MCF 10A (cell line): ENCODE measurements around the gene CYBC1. TPM values are rescaled to one million over a fixed set of nuclear protein-coding genes. Genes with fewer than 3 reads are reported as not detected.

Experiments
- BruUV-seq: library from RNA; stranded (reverse); fragments of 400-500 nt; replicated peaks from 2 replicates; lab custom pipeline; 2021; lab: Mats Ljungman, UMichigan
- CTCF ChIA-PET: fragments of 300-600 bp; sonication (Branson Sonifier 250); formaldehyde crosslinking; extraction: SDS; loops from one replicate; lab custom pipeline; 2021; ENCODE audit warnings: antibody characterized with exemption, inconsistent platforms; lab: Yijun Ruan, JAX
- POLR2A ChIA-PET: fragments of 300-600, 350-650 bp; sonication (Branson Sonifier 250); formaldehyde crosslinking; extraction: SDS; loops from one replicate; lab custom pipeline; 2020; ENCODE audit warnings: antibody characterized with exemption, inconsistent platforms; lab: Yijun Ruan, JAX
- DNase-seq: peaks from one replicate; pipeline ENCODE4 v3.0.0-alpha.2; 2018; ENCODE audit not compliant: unreplicated experiment
- H3K27ac Mint-ChIP-seq: one replicate; pipeline ENCODE4 v1.8.0; 2022; ENCODE audit warnings: mild to moderate bottlenecking, low read depth, mixed read lengths; ENCODE audit not compliant: unreplicated experiment
- H3K27me3 Mint-ChIP-seq: one replicate; pipeline ENCODE4 v1.8.0; 2022; ENCODE audit warnings: mixed read lengths; ENCODE audit not compliant: insufficient read depth, unreplicated experiment
- H3K36me3 Mint-ChIP-seq: one replicate; pipeline ENCODE4 v1.8.0; 2022; ENCODE audit warnings: mild to moderate bottlenecking, moderate library complexity, mixed read lengths; ENCODE audit not compliant: insufficient read depth, unreplicated experiment
- H3K4me1 Mint-ChIP-seq: one replicate; pipeline ENCODE4 v1.8.0; 2022; ENCODE audit warnings: mixed read lengths; ENCODE audit not compliant: insufficient read depth, unreplicated experiment
- H3K4me3 Mint-ChIP-seq: one replicate; pipeline ENCODE4 v1.8.0; 2022; ENCODE audit warnings: mild to moderate bottlenecking, moderate library complexity, mixed read lengths; ENCODE audit not compliant: unreplicated experiment
- H3K9me3 Mint-ChIP-seq: one replicate; pipeline ENCODE4 v1.8.0; 2022; ENCODE audit warnings: mixed read lengths; ENCODE audit not compliant: unreplicated experiment
- CTCF ChIP-seq: fragments of 200-600 bp; IDR thresholded peaks from one replicate; pipeline ENCODE4 v1.8.0; 2022; ENCODE audit warnings: antibody characterized with exemption, mild to moderate bottlenecking; ENCODE audit not compliant: unreplicated experiment
- intact Hi-C: fragments of 100-400 bp; cut with micrococcal nuclease; formaldehyde crosslinking; loops from 2 replicates; pipeline ENCODE4 v1.14.1; 2022
- total RNA-seq: library from RNA; stranded (reverse); gene quantifications from 2 replicates; pipeline ENCODE4 v1.2.3, GENCODE V29; 2022

CYBC1 gene
- total RNA-seq, 1 experiment from 2014 or later = 38.0 TPM

GRCh38 chr17:82400830-82401229 is 49.7 kb downstream of the CYBC1 start:
- no peak for DNase-seq
- intact Hi-C loops = no loop called here
- Mint-ChIP-seq H3K36me3 (peaks cover 41% of the 10 kb centered on the region), H3K4me3 (no peak overlapping the region), H3K27me3 (no peaks in the 10 kb centered on the region), H3K4me1 (peaks cover 21% of the 10 kb centered on the region), H3K27ac (no peak overlapping the region), H3K9me3 (no peaks in the 10 kb centered on the region)
- ChIA-PET POLR2A (interaction anchor here (0.6 to 1.6 kb wide), 2 partner anchors 17 to 48 kb away, joined by 3 to 5 read pairs; no protein-coding TSS in a partner anchor), CTCF (no interaction called here)
- no peak for TF ChIP-seq CTCF
- BruUV-seq = no TSS peak

- CTCF ChIA-PET = interaction anchor here (1.1 kb wide), 1 partner anchor 151 kb away, joined by 3 read pairs; no protein-coding TSS in a partner anchor
- BruUV-seq = no TSS peak
These were observed 50.3 kb downstream of the CYBC1 start for GRCh38 chr17:82400206-82400605.

GRCh38 chr17:82399601-82400101 is 50.9 kb downstream of the CYBC1 start:
- intact Hi-C loops = no loop called here
- Mint-ChIP-seq H3K4me1 (peaks cover 21% of the 10 kb centered on the region), H3K9me3 (no peaks in the 10 kb centered on the region), H3K27me3 (no peaks in the 10 kb centered on the region), H3K36me3 (peaks cover 41% of the 10 kb centered on the region), H3K4me3 (no peak overlapping the region), H3K27ac (no peak overlapping the region)
- TF ChIP-seq CTCF = no peak
- POLR2A ChIA-PET = interaction anchor here (0.7 to 1.6 kb wide), 4 partner anchors 16 to 132 kb away, joined by 3 to 5 read pairs (median 4); no protein-coding TSS in a partner anchor
- DNase-seq = no peak
- BruUV-seq = no TSS peak
- CTCF ChIA-PET = interaction anchor here (1.1 kb wide), 1 partner anchor 152 kb away, joined by 3 read pairs; no protein-coding TSS in a partner anchor

More at GRCh38 chr17:82400206-82400605, 50.3 kb downstream of the CYBC1 start:
- Mint-ChIP-seq H3K9me3 (no peaks in the 10 kb centered on the region), H3K4me1 (peaks cover 21% of the 10 kb centered on the region), H3K27me3 (no peaks in the 10 kb centered on the region), H3K4me3 (no peak overlapping the region), H3K27ac (no peak overlapping the region), H3K36me3 (peaks cover 41% of the 10 kb centered on the region)
- intact Hi-C loops = no loop called here
- DNase-seq = no peak
- no peak for TF ChIP-seq CTCF
- POLR2A ChIA-PET = interaction anchor here (0.7 to 1.6 kb wide), 3 partner anchors 16 to 129 kb away, joined by 3 to 5 read pairs (median 3); no protein-coding TSS in a partner anchor

- BruUV-seq = no TSS peak
- intact Hi-C loops = no loop called here
- POLR2A ChIA-PET = interaction anchor here (0.8 kb wide), 1 partner anchor 133 kb away, joined by 5 read pairs; no protein-coding TSS in a partner anchor
- H3K27ac Mint-ChIP-seq = no peak overlapping the region
- H3K27me3 Mint-ChIP-seq = no peaks in the 10 kb centered on the region
- H3K4me1 Mint-ChIP-seq = peaks cover 21% of the 10 kb centered on the region
- no peak for DNase-seq
- H3K36me3 Mint-ChIP-seq = peaks cover 35% of the 10 kb centered on the region
- no peaks in the 10 kb centered on the region for H3K9me3 Mint-ChIP-seq
- CTCF ChIA-PET = interaction anchor here (1.1 kb wide), 1 partner anchor 153 kb away, joined by 3 read pairs; no protein-coding TSS in a partner anchor
- TF ChIP-seq CTCF = no peak
- H3K4me3 Mint-ChIP-seq = no peak overlapping the region
These were observed 51.5 kb downstream of the CYBC1 start for GRCh38 chr17:82399041-82399441.
